HepG2 (cell line): ENCODE results near the gene MOB3C.
"Not testable (repeated sequence)": the region's sequence is repeated elsewhere in the genome, so short reads cannot be mapped to it uniquely, and the experiment has no call there.

Experiments used
- CREM ChIP-seq, 2 experiments: sonication (generic) in 1 of 2; formaldehyde crosslinking in 1 of 2; IDR thresholded peaks; 2 replicates each; pipeline versions ENCODE4 v1.4.0 to v1.6.1; 2016 to 2020; ENCODE audit warnings: antibody characterized with exemption in 1 of 2, mild to moderate bottlenecking in 1 of 2, missing genetic modification reagents in 1 of 2
- TCF7L2 ChIP-seq: IDR thresholded peaks from 2 replicates; pipeline ENCODE4 v1.6.1; 2011; ENCODE audit warnings: mild to moderate bottlenecking, low read depth, low read length, moderate library complexity
- TEF ChIP-seq: sonication (generic); formaldehyde crosslinking; IDR thresholded peaks from 2 replicates; pipeline ENCODE4 v1.5.0; 2020; ENCODE audit warnings: missing genetic modification reagents
- USF2 ChIP-seq, 2 experiments: sonication (generic) in 1 of 2; formaldehyde crosslinking in 1 of 2; IDR thresholded peaks; 2 replicates each; pipeline versions ENCODE4 v1.5.1 to v1.6.1; 2011 to 2020; ENCODE audit warnings: borderline replicate concordance in 1 of 2, low read depth in 1 of 2, low read length in 1 of 2, mild to moderate bottlenecking in 1 of 2, missing genetic modification reagents in 1 of 2, moderate library complexity in 1 of 2
- YY1 ChIP-seq: IDR thresholded peaks from 2 replicates; pipeline ENCODE4 v1.6.1; 2011; ENCODE audit warnings: low read length, low read depth, moderate library complexity, mild to moderate bottlenecking; ENCODE audit not compliant: insufficient read depth, insufficient replicate concordance
- ZC3H13 ChIP-seq: sonication (generic); formaldehyde crosslinking; IDR thresholded peaks from 2 replicates; pipeline ENCODE4 v1.8.1; 2023; ENCODE audit warnings: mild to moderate bottlenecking, missing genetic modification reagents, moderate library complexity
- ZNF264 ChIP-seq: sonication (generic); formaldehyde crosslinking; IDR thresholded peaks from 2 replicates; pipeline ENCODE4 v1.4.0; 2020; ENCODE audit warnings: missing genetic modification reagents
- ZNF274 ChIP-seq: sonication (generic); formaldehyde crosslinking; IDR thresholded peaks from 2 replicates; pipeline ENCODE4 v1.5.1; 2020; ENCODE audit warnings: mild to moderate bottlenecking, missing genetic modification reagents
- ZNF350 ChIP-seq: sonication (generic); formaldehyde crosslinking; IDR thresholded peaks from 2 replicates; pipeline ENCODE4 v1.4.0; 2020; ENCODE audit warnings: mild to moderate bottlenecking, low read depth, missing genetic modification reagents, borderline replicate concordance
- TF ChIP-seq, protein P1 (sequence below): sonication (generic); formaldehyde crosslinking; IDR thresholded peaks from 2 replicates; pipeline ENCODE4 v1.4.0; 2020; ENCODE audit warnings: mild to moderate bottlenecking, missing genetic modification reagents

- not testable (repeated sequence) for TF ChIP-seq ZNF264 (CRISPR knock-in tag); ZNF350 (CRISPR knock-in tag); TEF (CRISPR knock-in tag); ZC3H13; USF2 (IDR thresholded peaks at IDR 0.05; ENCODE audit: low read depth, low read length); USF2 (CRISPR knock-in tag; IDR thresholded peaks at IDR 0.05; ENCODE audit: borderline replicate concordance); TCF7L2; YY1; ZNF274 (CRISPR knock-in tag); CREM (IDR thresholded peaks at IDR 0.05); CREM (CRISPR knock-in tag; IDR thresholded peaks at IDR 0.05)
- TF ChIP-seq, protein P1, sequence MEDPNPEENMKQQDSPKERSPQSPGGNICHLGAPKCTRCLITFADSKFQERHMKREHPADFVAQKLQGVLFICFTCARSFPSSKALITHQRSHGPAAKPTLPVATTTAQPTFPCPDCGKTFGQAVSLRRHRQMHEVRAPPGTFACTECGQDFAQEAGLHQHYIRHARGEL: not testable (repeated sequence)
Observed at GRCh38 chr1:46651152-46651551, 34.5 kb upstream of the MOB3C start.
